Measurements from ENCODE around the gene RTP1. TPM values are rescaled to one million over a fixed set of nuclear protein-coding genes. Genes with fewer than 3 reads are reported as not detected.

The RTP1 gene
- total RNA-seq, 4 donors from 2014 or later: not detected

GRCh38 chr3:187186375-187186774, 10.9 kb upstream of the RTP1 start:
- H3K27me3 ChIP-seq: no peaks in the 10 kb centered on the region
- H3K4me1 ChIP-seq: peaks cover 0 to 14% of the 10 kb centered on the region in 2 donors
- no peak for DNase-seq
- H3K27ac ChIP-seq: peak overlapping the region; percentile 22 to 40 (median 35)
- WGBS, 2 donors: 82 to 84% methylated on average over 2 of the region's 2 CpGs
- H3K36me3 ChIP-seq: no peaks in the 10 kb centered on the region
- no peak for TF ChIP-seq POLR2A (IDR thresholded peaks at IDR 0.05)
- TF ChIP-seq, protein P1, sequence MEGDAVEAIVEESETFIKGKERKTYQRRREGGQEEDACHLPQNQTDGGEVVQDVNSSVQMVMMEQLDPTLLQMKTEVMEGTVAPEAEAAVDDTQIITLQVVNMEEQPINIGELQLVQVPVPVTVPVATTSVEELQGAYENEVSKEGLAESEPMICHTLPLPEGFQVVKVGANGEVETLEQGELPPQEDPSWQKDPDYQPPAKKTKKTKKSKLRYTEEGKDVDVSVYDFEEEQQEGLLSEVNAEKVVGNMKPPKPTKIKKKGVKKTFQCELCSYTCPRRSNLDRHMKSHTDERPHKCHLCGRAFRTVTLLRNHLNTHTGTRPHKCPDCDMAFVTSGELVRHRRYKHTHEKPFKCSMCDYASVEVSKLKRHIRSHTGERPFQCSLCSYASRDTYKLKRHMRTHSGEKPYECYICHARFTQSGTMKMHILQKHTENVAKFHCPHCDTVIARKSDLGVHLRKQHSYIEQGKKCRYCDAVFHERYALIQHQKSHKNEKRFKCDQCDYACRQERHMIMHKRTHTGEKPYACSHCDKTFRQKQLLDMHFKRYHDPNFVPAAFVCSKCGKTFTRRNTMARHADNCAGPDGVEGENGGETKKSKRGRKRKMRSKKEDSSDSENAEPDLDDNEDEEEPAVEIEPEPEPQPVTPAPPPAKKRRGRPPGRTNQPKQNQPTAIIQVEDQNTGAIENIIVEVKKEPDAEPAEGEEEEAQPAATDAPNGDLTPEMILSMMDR (IDR thresholded peaks at IDR 0.05): no peak
- no peak overlapping the region for H3K4me3 ChIP-seq (replicated peaks in 1 of 3)
- intact Hi-C loops (cut with DNase I): no loop called here
- no peaks in the 10 kb centered on the region for H3K9me3 ChIP-seq

DNA sequence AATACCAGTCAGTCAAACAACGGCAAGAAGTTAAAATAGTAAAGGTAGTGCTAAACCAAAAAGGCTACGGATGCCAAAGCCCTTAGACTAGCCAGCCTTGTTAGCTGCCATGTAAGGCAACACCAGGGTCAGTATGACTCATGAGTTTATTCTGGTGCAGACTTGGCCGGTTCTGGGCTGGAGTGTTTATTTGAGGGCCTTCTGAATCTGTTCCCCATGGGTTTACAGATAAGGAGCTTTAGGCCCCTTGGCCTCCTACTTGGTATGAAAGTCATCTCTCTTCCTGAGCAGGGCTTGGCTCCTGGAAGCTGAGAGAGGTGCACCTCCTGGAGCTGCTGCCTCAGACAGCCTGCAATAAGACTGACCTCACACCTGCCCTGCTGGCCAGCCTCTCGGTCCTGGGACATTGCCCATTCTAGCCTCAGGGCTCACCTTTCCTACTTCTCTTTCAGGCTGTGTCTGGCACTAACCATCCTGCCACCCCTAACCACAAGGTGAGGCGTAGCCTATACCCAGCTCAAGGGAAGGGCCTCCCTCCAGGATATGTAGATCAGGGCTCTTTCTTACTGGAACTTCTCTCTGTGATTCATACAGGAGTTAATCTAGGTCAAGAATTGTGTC, 10.4 kb upstream of the RTP1 start:
- intact Hi-C loops (cut with DNase I): no loop called here
- Histone ChIP-seq H3K36me3 (no peaks in the 10 kb centered on the region), H3K9me3 (no peaks in the 10 kb centered on the region), H3K27ac (peak overlapping the region; percentile 22 to 44 (median 40)), H3K4me1 (peaks cover 0 to 14% of the 10 kb centered on the region in 2 donors), H3K4me3 (replicated peaks in 1 of 3) (no peak overlapping the region), H3K27me3 (no peaks in the 10 kb centered on the region)
- TF ChIP-seq, protein P1 (IDR thresholded peaks at IDR 0.05): no peak
- WGBS, 2 donors: 39 to 57% methylated on average over 4 to 5 of the region's 5 CpGs
- peak; percentile 71 to 78 for DNase-seq

DNA sequence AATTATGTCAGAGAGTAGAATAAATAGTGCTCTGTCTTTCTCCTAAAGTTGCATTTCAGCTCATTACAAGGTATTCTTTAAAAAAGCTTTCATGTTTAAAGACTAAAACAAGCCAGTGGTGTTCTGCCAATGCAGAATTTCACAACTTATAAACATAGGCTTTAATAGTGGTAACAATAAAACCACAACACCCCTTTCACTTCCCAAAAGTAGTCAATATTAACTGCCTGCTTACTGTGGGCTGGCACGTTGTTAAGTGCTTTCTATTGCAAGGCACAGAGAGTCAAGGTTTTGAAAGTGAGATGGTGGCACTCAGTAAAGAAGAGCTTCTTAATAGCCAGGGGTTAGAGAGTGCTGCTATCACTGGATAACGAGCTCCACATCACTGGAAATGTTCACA, 8.4 kb upstream of the RTP1 start:
- no peaks in the 10 kb centered on the region for H3K9me3 ChIP-seq
- H3K4me1 ChIP-seq: peaks cover 0 to 14% of the 10 kb centered on the region in 2 donors
- WGBS, 2 donors: 49 to 63% methylated on average over 2 of the region's 2 CpGs
- no peak overlapping the region for H3K4me3 ChIP-seq (replicated peaks in 1 of 3)
- no peaks in the 10 kb centered on the region for H3K36me3 ChIP-seq
- no peak for DNase-seq
- intact Hi-C loops (cut with DNase I): no loop called here
- no peak overlapping the region for H3K27ac ChIP-seq
- H3K27me3 ChIP-seq: no peaks in the 10 kb centered on the region
- TF ChIP-seq POLR2A (IDR thresholded peaks at IDR 0.05): no peak
- TF ChIP-seq, protein P1 (IDR thresholded peaks at IDR 0.05): no peak

DNA sequence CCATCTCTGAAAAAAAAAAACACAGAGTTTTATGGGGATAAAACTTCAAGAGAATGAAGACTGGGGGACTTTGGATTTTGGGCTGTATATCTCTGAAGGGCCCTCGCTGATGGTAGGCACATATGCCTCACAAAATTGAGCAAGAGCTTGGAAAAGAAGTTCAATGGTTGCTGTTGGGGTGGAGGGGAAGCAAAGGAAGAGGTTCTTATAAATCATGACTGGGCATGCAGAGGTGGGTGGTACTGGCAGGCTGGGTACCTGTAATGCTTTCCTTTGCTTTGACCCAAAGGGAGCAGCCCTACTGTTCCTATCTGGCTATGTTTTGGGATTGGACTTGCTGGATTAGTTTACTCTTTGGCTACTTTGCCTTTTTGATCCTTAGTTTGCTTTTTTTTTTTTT, 6.0 kb upstream of the RTP1 start:
- Histone ChIP-seq H3K9me3 (no peaks in the 10 kb centered on the region), H3K4me3 (replicated peaks in 1 of 3) (no peak overlapping the region), H3K36me3 (no peaks in the 10 kb centered on the region), H3K27ac (no peak overlapping the region), H3K4me1 (peaks cover 0 to 12% of the 10 kb centered on the region in 2 donors), H3K27me3 (no peaks in the 10 kb centered on the region)
- DNase-seq: no peak
- TF ChIP-seq POLR2A (IDR thresholded peaks at IDR 0.05): no peak
- TF ChIP-seq, protein P1 (IDR thresholded peaks at IDR 0.05): no peak
- intact Hi-C loops (cut with DNase I): no loop called here
- WGBS, 2 donors: 81 to 97% methylated on average over 1 of the region's 1 CpG

- no peaks in the 10 kb centered on the region for H3K9me3 ChIP-seq
- no peaks in the 10 kb centered on the region for H3K36me3 ChIP-seq
- H3K27ac ChIP-seq: no peak overlapping the region
- H3K4me1 ChIP-seq: no peaks in the 10 kb centered on the region
- no peaks in the 10 kb centered on the region for H3K27me3 ChIP-seq
- no peak for DNase-seq
- TF ChIP-seq POLR2A (IDR thresholded peaks at IDR 0.05): no peak
- TF ChIP-seq, protein P1 (IDR thresholded peaks at IDR 0.05): no peak
- H3K4me3 ChIP-seq (replicated peaks in 1 of 3): no peak overlapping the region
- intact Hi-C loops (cut with DNase I): no loop called here
Observed at GRCh38 chr3:187193181-187193580, 4.1 kb upstream of the RTP1 start.

All from thyroid gland (tissue), 4 donors.